Stimulated activated naive B cell treated with anti-CD40 and anti-IgM and Interleukin-4, amounts not matched to agents 10 μg/mL and 1 μg/mL and 100 μg/mL, for 72 hours (primary cell): ENCODE data around the gene CYP27B1.
"Not testable (repeated sequence)": the region's sequence is repeated elsewhere in the genome, so short reads cannot be mapped to it uniquely, and the experiment has no call there.

Experiments used
- ATAC-seq, 2 donors: fragments of 150-1000 bp; cut with Tn5 transposase; replicated peaks; 2 replicates each; pipeline ENCODE4 v1.10.0; 2021; ENCODE audit warnings: moderate library complexity in 1 of 2
- DNase-seq: peaks from one replicate; pipeline ENCODE4 v3.0.0; 2021
- H3K27ac Mint-ChIP-seq: one replicate; pipeline ENCODE4 v1.8.0; 2022; ENCODE audit warnings: mild to moderate bottlenecking, mixed read lengths
- H3K27me3 Mint-ChIP-seq, 2 donors: one replicate each; pipeline ENCODE4 v1.8.0; 2022; ENCODE audit warnings: mixed read lengths in 2 of 2
- H3K36me3 Mint-ChIP-seq, 2 donors: one replicate each; pipeline ENCODE4 v1.8.0; 2022; ENCODE audit warnings: mixed read lengths in 2 of 2, mild to moderate bottlenecking in 1 of 2
- H3K4me1 Mint-ChIP-seq, 2 donors: one replicate each; pipeline ENCODE4 v1.8.0; 2022; ENCODE audit warnings: mixed read lengths in 2 of 2, mild to moderate bottlenecking in 1 of 2
- H3K4me3 Mint-ChIP-seq, 2 donors: one replicate each; pipeline ENCODE4 v1.8.0; 2022; ENCODE audit warnings: mild to moderate bottlenecking in 2 of 2, mixed read lengths in 2 of 2, moderate library complexity in 1 of 2
- H3K9me3 Mint-ChIP-seq, 2 donors: one replicate each; pipeline ENCODE4 v1.8.0; 2022; ENCODE audit warnings: mixed read lengths in 2 of 2, mild to moderate bottlenecking in 1 of 2

Gene CYP27B1

GRCh38 chr12:57779736-57780135, 12.9 kb upstream of the CYP27B1 start:
- Mint-ChIP-seq H3K4me3 (no peak overlapping the region), H3K4me1 (peaks cover 8 to 15% of the 10 kb centered on the region in 2 donors), H3K9me3 (no peaks in the 10 kb centered on the region), H3K27ac (no peak overlapping the region), H3K27me3 (no peaks in the 10 kb centered on the region), H3K36me3 (peaks cover 10 to 25% of the 10 kb centered on the region in 2 donors)
- DNase-seq (no peak), ATAC-seq (no peak)

GRCh38 chr12:57777911-57778310, 11.0 kb upstream of the CYP27B1 start:
- ATAC-seq (no peak), DNase-seq (no peak)
- H3K9me3 Mint-ChIP-seq = no peaks in the 10 kb centered on the region
- H3K36me3 Mint-ChIP-seq = peaks cover 6 to 21% of the 10 kb centered on the region in 2 donors
- H3K4me3 Mint-ChIP-seq = no peak overlapping the region
- H3K27me3 Mint-ChIP-seq = peaks cover 0 to 1% of the 10 kb centered on the region in 2 donors
- peaks cover 4 to 10% of the 10 kb centered on the region in 2 donors for H3K4me1 Mint-ChIP-seq
- H3K27ac Mint-ChIP-seq = no peak overlapping the region

GRCh38 chr12:57777367-57777766, 10.5 kb upstream of the CYP27B1 start:
- Mint-ChIP-seq H3K36me3 (peaks cover 7 to 20% of the 10 kb centered on the region in 2 donors), H3K27ac (no peak overlapping the region), H3K9me3 (no peaks in the 10 kb centered on the region), H3K4me3 (no peak overlapping the region), H3K27me3 (peaks cover 0 to 4% of the 10 kb centered on the region in 2 donors), H3K4me1 (peaks cover 5 to 10% of the 10 kb centered on the region in 2 donors)
- ATAC-seq (no peak), DNase-seq (no peak)

- H3K9me3 Mint-ChIP-seq = no peaks in the 10 kb centered on the region
- H3K36me3 Mint-ChIP-seq = peaks cover 7 to 25% of the 10 kb centered on the region in 2 donors
- H3K27ac Mint-ChIP-seq = no peak overlapping the region
- H3K4me3 Mint-ChIP-seq = no peak overlapping the region
- DNase-seq (no peak), ATAC-seq (no peak)
- peaks cover 0 to 4% of the 10 kb centered on the region in 2 donors for H3K27me3 Mint-ChIP-seq
- H3K4me1 Mint-ChIP-seq = peaks cover 9 to 14% of the 10 kb centered on the region in 2 donors
These were observed 9.3 kb upstream of the CYP27B1 start for GRCh38 chr12:57776247-57776587.

- no peak overlapping the region for H3K4me3 Mint-ChIP-seq
- no peak for DNase-seq
These were observed 8.8 kb upstream of the CYP27B1 start for GRCh38 chr12:57775563-57776246.

GRCh38 chr12:57775044-57775443, 8.2 kb upstream of the CYP27B1 start:
- H3K27ac Mint-ChIP-seq = no peak overlapping the region
- H3K4me1 Mint-ChIP-seq = peaks cover 16 to 26% of the 10 kb centered on the region in 2 donors
- peaks cover 12 to 36% of the 10 kb centered on the region in 2 donors for H3K36me3 Mint-ChIP-seq
- ATAC-seq = no peak
- peaks cover 0 to 4% of the 10 kb centered on the region in 2 donors for H3K27me3 Mint-ChIP-seq
- no peaks in the 10 kb centered on the region for H3K9me3 Mint-ChIP-seq
- no peak overlapping the region for H3K4me3 Mint-ChIP-seq
- no peak for DNase-seq

More at GRCh38 chr12:57775563-57776246, 8.8 kb upstream of the CYP27B1 start:
- H3K36me3 Mint-ChIP-seq = peaks cover 7 to 29% of the 10 kb centered on the region in 2 donors
- peaks cover 12 to 19% of the 10 kb centered on the region in 2 donors for H3K4me1 Mint-ChIP-seq
- peaks cover 0 to 4% of the 10 kb centered on the region in 2 donors for H3K27me3 Mint-ChIP-seq
- no peaks in the 10 kb centered on the region for H3K9me3 Mint-ChIP-seq
- ATAC-seq = no peak
- H3K27ac Mint-ChIP-seq = no peak overlapping the region

- not testable (repeated sequence) for H3K27ac Mint-ChIP-seq, H3K27me3 Mint-ChIP-seq, H3K9me3 Mint-ChIP-seq, ATAC-seq, H3K4me3 Mint-ChIP-seq, DNase-seq
- Mint-ChIP-seq H3K36me3 (peaks cover 16 to 38% of the 10 kb centered on the region in 2 donors), H3K4me1 (peaks cover 16 to 30% of the 10 kb centered on the region in 2 donors)
These were observed 7.8 kb upstream of the CYP27B1 start for GRCh38 chr12:57774634-57775033.

- H3K4me3 Mint-ChIP-seq = peak within 1 kb of the TSS; percentile 97 to 99
- peaks cover 34 to 51% of the 10 kb centered on the region in 2 donors for H3K36me3 Mint-ChIP-seq
- H3K27me3 Mint-ChIP-seq = peaks cover under 1 to 4% of the 10 kb centered on the region in 2 donors
- no peak for DNase-seq
- no peaks in the 10 kb centered on the region for H3K9me3 Mint-ChIP-seq
- ATAC-seq = peak; percentile 14 to 20
- peaks cover 17 to 31% of the 10 kb centered on the region in 2 donors for H3K4me1 Mint-ChIP-seq
- peak within 1 kb of the TSS; percentile 99 for H3K27ac Mint-ChIP-seq
These were observed 5.8 kb upstream of the CYP27B1 start, which contains the start of gene EEF1AKMT3 for GRCh38 chr12:57772429-57773322. EEF1AKMT3 (plus strand) TSS chr12:57772614; CDS start chr12:57772725, 111 bp downstream.

- peak; percentile 91 to 93 for ATAC-seq
- Mint-ChIP-seq H3K27ac (peak within 1 kb of the TSS; percentile 99), H3K27me3 (peaks cover 4 to 7% of the 10 kb centered on the region in 2 donors), H3K4me3 (peak within 1 kb of the TSS; percentile 97 to 99), H3K4me1 (peaks cover 17 to 38% of the 10 kb centered on the region in 2 donors), H3K9me3 (no peaks in the 10 kb centered on the region), H3K36me3 (peaks cover 37 to 55% of the 10 kb centered on the region in 2 donors)
- DNase-seq = peak; percentile 93
These were observed 5.1 kb upstream of the CYP27B1 start, which contains the start of gene METTL1 for GRCh38 chr12:57771873-57772428. METTL1 (minus strand) TSS chr12:57772105; CDS start chr12:57772083, 22 bp downstream.

- DNase-seq (peak; percentile 83), ATAC-seq (peak; percentile 79 to 80)
- peaks cover 37 to 55% of the 10 kb centered on the region in 2 donors for H3K36me3 Mint-ChIP-seq
- peaks cover 22 to 44% of the 10 kb centered on the region in 2 donors for H3K4me1 Mint-ChIP-seq
- H3K27me3 Mint-ChIP-seq = peaks cover 8 to 13% of the 10 kb centered on the region in 2 donors
- no peaks in the 10 kb centered on the region for H3K9me3 Mint-ChIP-seq
- H3K4me3 Mint-ChIP-seq = peak overlapping the region; percentile 97 to 99
- H3K27ac Mint-ChIP-seq = peak overlapping the region; percentile 99
These were observed 4.5 kb upstream of the CYP27B1 start for GRCh38 chr12:57771236-57771872.

GRCh38 chr12:57770734-57771133, 3.9 kb upstream of the CYP27B1 start:
- DNase-seq = no peak
- peaks cover 35 to 49% of the 10 kb centered on the region in 2 donors for H3K36me3 Mint-ChIP-seq

GRCh38 chr12:57769594-57769993, 2.7 kb upstream of the CYP27B1 start:
- peaks cover 16 to 26% of the 10 kb centered on the region in 2 donors for H3K27me3 Mint-ChIP-seq

More at GRCh38 chr12:57770734-57771133, 3.9 kb upstream of the CYP27B1 start:
- H3K27ac Mint-ChIP-seq = no peak overlapping the region
- H3K27me3 Mint-ChIP-seq = peaks cover 10 to 15% of the 10 kb centered on the region in 2 donors
- no peaks in the 10 kb centered on the region for H3K9me3 Mint-ChIP-seq
- ATAC-seq = no peak
- peaks cover 24 to 50% of the 10 kb centered on the region in 2 donors for H3K4me1 Mint-ChIP-seq
- peak overlapping the region; percentile 97 to 99 for H3K4me3 Mint-ChIP-seq

GRCh38 chr12:57767876-57768275, 998 bp upstream of the CYP27B1 start:
- Mint-ChIP-seq H3K27ac (no peak overlapping the region), H3K4me3 (no peak overlapping the region), H3K27me3 (peaks cover 14 to 31% of the 10 kb centered on the region in 2 donors), H3K36me3 (peaks cover 34 to 45% of the 10 kb centered on the region in 2 donors), H3K9me3 (no peaks in the 10 kb centered on the region), H3K4me1 (peaks cover 31 to 61% of the 10 kb centered on the region in 2 donors)
- no peak for ATAC-seq
- no peak for DNase-seq

More at GRCh38 chr12:57769594-57769993, 2.7 kb upstream of the CYP27B1 start:
- no peak overlapping the region for H3K4me3 Mint-ChIP-seq
- H3K36me3 Mint-ChIP-seq = peaks cover 35 to 46% of the 10 kb centered on the region in 2 donors
- ATAC-seq (no peak), DNase-seq (no peak)
- H3K4me1 Mint-ChIP-seq = peaks cover 30 to 61% of the 10 kb centered on the region in 2 donors
- H3K27ac Mint-ChIP-seq = peak overlapping the region; percentile 43
- no peaks in the 10 kb centered on the region for H3K9me3 Mint-ChIP-seq
